ENCODE measurements around the gene FNDC8.
"Not testable (repeated sequence)": the region's sequence is repeated elsewhere in the genome, so short reads cannot be mapped to it uniquely, and the experiment has no call there.

Gene FNDC8

GRCh38 chr17:35169835-35170363 is 48.5 kb downstream of the FNDC8 start:
- no peak overlapping the region for H3K4me3 ChIP-seq (ENCODE audit: low read depth, low read length)

DNA sequence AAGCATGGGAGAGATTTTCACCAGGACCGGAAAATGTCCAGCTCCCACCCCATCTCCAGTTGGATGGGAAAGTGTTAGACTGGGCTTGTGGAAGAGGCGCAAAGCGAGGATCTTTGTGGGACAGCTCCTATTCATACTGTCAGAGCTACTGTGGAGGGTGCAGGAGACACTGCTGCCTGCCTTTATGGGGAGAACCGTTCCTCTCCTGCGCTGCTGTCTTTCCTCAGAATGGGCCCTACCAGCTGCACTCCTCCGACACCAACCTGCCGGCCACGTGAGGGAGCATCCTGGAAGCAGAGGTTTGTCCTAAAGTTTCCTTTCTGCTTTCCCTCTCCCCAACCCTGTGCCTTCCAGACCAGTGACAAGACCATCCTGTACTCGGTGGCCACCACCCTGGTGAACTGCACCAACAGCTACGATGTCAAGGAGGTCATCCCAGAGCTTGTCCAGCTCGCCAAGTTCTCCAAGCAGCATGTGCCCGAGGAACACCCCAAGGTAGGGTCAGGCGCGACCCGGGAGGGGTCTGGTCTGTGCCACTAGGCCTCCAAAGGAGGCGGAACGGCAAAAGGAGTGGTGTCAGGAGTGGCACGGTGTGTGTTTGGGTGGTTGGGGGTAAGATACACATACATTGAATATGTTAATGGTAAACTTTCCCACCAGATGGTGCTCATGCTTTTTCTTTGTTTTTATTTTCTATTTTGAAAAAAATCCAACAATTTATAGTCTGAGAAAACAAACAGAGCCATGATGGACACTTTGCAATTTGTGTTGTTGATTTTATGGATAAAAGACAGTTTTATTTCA is 49.8 kb downstream of the FNDC8 start:
- H3K4me3 ChIP-seq (ENCODE audit: low read depth, low read length), result no peak overlapping the region

- H3K4me3 ChIP-seq (ENCODE audit: low read depth, low read length), result no peak overlapping the region
Observed at GRCh38 chr17:35171834-35172233, 50.4 kb downstream of the FNDC8 start.

DNA sequence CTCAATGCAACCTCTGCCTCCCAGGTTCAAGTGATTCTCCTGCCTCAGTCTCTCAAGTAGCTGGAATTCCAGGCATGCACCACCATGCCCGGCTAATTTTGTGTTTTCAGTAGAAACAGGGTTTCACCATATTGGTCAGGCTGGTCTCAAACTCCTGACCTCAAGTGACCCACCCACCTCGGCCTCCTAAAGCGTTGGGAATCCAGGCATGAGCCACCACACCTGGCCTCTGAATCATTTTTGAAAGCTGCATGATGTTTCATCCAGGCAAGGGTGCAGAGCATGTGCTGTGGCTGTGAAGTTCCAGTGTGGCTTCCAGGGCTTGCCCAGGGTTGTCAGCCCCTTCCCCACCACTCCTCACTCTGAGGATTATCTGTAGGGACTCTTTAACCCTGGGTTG is 50.9 kb downstream of the FNDC8 start:
- H3K4me3 ChIP-seq (ENCODE audit: low read depth, low read length), result not testable (repeated sequence)

DNA sequence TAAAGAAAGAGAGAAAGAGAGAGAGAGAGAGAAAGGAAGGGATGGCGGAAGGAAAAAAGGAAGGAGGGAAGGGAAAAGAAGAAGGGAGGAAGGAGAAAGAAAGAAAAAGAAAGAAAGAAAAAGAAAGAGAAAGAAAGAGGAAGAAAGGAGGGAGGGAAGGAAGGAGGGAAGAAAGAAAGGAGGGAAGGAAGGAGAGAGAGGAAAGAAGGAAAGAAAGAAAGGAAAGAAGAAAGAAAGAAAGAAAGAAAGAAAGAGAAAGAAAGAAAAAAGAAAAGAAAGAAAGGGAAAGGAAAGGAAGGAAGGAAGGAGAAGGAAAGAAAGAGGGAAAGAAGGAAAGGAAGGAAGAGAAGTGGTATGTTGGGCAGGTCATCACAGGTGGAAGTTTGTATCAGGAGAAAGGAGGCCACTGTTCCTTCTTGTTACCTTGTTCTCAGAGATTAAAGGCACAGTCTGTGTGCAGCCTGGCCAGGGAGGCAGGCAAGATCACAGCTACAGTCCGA is 53.5 kb downstream of the FNDC8 start:
- no peak overlapping the region for H3K4me3 ChIP-seq (ENCODE audit: low read depth, low read length)

DNA sequence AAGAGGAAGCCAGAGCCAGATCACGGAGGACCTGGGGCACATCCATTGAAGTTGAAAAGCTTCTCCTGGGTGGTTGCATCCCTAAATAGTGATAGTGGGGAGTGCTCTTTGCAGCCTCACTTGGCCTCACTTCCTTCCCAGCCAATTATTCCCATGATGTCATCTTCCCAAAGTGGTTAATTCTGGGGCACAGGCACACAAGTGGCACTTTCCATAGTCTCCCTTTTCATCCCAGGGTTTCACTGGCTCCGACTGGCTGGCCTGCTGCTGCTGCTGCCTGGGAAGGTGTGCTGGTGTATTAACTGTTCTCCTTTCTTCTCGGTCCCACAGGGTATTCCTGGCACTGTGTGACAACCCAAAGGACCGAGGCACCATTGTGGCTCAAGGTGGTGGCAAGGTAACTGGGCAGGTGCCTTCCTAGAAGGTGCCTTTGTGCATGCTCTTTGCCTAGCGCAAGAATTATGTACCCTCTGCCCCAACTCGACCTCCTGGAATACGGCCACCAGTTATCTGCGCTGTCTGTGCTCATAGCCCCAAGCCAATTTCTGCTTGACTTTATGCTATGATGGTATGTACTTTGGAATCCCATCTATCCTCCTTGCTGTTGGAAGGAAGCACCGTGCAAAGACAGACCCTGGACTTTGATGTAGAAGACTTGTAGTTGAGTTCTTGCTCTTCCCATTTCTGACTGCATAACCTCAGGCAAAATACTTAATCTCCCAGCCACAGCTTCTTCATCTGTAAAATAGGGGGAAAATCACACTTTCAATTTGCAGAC is 54.4 kb downstream of the FNDC8 start:
- H3K4me3 ChIP-seq (ENCODE audit: low read depth, low read length), result no peak overlapping the region

DNA sequence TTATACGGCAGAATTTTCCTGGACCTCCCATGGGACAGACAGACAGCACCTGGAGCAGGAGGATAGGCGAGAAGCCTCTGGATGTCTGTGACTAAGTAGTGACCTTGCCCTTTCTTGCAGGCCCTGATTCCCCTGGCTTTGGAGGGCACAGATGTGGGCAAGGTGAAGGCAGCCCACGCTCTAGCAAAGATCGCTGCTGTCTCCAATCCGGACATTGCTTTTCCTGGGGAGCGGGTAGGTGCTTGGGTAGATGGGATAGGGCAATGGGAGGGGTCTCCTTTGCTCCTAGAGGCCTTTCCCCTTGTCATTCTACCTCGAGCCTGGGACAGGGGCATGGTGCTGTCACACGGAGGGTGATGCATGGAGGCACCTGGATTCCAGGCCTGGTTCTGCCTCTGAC is 55.5 kb downstream of the FNDC8 start:
- no peak overlapping the region for H3K4me3 ChIP-seq (ENCODE audit: low read depth, low read length)

- H3K4me3 ChIP-seq (ENCODE audit: low read depth, low read length), result not testable (repeated sequence)
Observed at GRCh38 chr17:35179379-35179778, 58.0 kb downstream of the FNDC8 start.

All from iPS-11a (cell line).